Adipocyte (in vitro differentiated cells): ENCODE measurements around the gene CHCHD6.

Source experiments
- DNase-seq: peaks from one replicate; pipeline ENCODE4 v3.0.0-alpha.2; 2015; ENCODE audit warnings: low read depth
- H3K27me3 ChIP-seq: replicated peaks from 2 replicates; pipeline ENCODE4 v1.7.0; 2013; ENCODE audit warnings: mild to moderate bottlenecking, low read length, moderate library complexity; ENCODE audit not compliant: control insufficient read depth, insufficient read depth
- H3K36me3 ChIP-seq: 2 replicates; pipeline ENCODE4 v1.7.0; 2013; ENCODE audit warnings: low read length, mild to moderate bottlenecking, moderate library complexity; ENCODE audit not compliant: control insufficient read depth, insufficient read depth, severe bottlenecking
- H3K4me1 ChIP-seq: 2 replicates; pipeline ENCODE4 v1.7.0; 2013; ENCODE audit warnings: mild to moderate bottlenecking, low read length, moderate library complexity; ENCODE audit not compliant: control insufficient read depth, insufficient read depth
- H3K4me3 ChIP-seq: 2 replicates; pipeline ENCODE4 v1.7.0; 2013; ENCODE audit warnings: mild to moderate bottlenecking, low read length, moderate library complexity
- H3K9ac ChIP-seq: 2 replicates; pipeline ENCODE4 v1.7.0; 2013; ENCODE audit warnings: mild to moderate bottlenecking, low read length, moderate library complexity
- H3K9me3 ChIP-seq: 2 replicates; pipeline ENCODE4 v1.7.0; 2013; ENCODE audit warnings: mild to moderate bottlenecking, low read length, moderate library complexity; ENCODE audit not compliant: control insufficient read depth

The CHCHD6 gene

GRCh38 chr3:126893651-126894050 is 189.6 kb downstream of the CHCHD6 start:
- Histone ChIP-seq H3K9ac (no peak overlapping the region), H3K9me3 (no peaks in the 10 kb centered on the region), H3K27me3 (no peaks in the 10 kb centered on the region), H3K36me3 (no peaks in the 10 kb centered on the region), H3K4me3 (no peak overlapping the region), H3K4me1 (peaks cover 24% of the 10 kb centered on the region)
- no peak for DNase-seq

- H3K4me1 ChIP-seq: peaks cover 24% of the 10 kb centered on the region
- no peak overlapping the region for H3K9ac ChIP-seq
- DNase-seq: no peak
- no peaks in the 10 kb centered on the region for H3K27me3 ChIP-seq
- no peaks in the 10 kb centered on the region for H3K36me3 ChIP-seq
- no peaks in the 10 kb centered on the region for H3K9me3 ChIP-seq
- H3K4me3 ChIP-seq: no peak overlapping the region
These were observed 190.4 kb downstream of the CHCHD6 start for GRCh38 chr3:126894475-126894874.

DNA sequence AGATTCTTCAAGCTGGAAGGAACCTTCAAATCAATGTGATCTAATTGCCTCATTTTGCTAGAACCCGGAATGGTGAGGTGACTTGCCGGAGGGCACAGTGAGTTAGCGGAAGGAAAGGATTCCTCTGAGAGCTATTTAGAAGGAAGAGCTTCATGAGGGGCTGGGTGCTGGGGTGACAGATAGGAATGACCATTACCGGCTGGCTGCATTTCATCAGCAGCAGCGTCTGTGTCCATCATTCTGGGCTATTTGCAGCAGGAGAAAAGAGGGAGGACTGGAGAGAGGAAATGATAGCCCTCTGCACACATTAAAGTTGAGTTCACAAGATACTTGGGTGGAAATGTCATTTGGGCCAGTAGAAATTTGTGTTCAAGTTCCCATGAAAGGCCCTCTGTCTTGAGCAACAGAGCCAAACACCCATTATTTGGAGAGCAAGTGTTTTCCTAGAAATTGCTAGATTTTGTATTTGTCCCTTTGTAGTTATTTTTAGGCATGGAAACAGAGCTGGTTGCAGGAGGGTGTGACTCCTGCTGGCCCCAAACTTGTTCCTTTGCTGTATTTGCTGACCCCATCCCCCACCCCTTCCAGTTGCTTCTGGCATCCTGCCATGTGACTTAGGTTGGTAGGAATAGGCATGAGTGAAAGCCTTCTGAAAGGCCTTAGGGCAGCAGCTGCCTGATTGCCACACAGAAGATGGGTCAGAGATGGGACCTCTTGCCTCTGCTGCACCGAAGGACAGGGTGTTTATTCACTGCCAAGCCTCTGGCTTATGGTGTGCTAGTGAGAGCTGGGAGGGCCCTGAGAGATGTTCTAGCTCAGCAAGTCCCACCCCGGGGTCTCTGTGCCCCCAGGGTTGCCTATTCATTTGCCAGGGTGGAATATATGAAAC is 191.4 kb downstream of the CHCHD6 start:
- Histone ChIP-seq H3K4me3 (no peak overlapping the region), H3K27me3 (no peaks in the 10 kb centered on the region), H3K36me3 (no peaks in the 10 kb centered on the region), H3K9me3 (no peaks in the 10 kb centered on the region), H3K4me1 (peaks cover 24% of the 10 kb centered on the region), H3K9ac (no peak overlapping the region)
- DNase-seq: peak; percentile 66

- H3K9me3 ChIP-seq: no peaks in the 10 kb centered on the region
- H3K4me3 ChIP-seq: no peak overlapping the region
- H3K27me3 ChIP-seq: no peaks in the 10 kb centered on the region
- no peaks in the 10 kb centered on the region for H3K36me3 ChIP-seq
- DNase-seq: no peak
- no peak overlapping the region for H3K9ac ChIP-seq
- peaks cover 24% of the 10 kb centered on the region for H3K4me1 ChIP-seq
These were observed 192.0 kb downstream of the CHCHD6 start for GRCh38 chr3:126896067-126896441.

DNA sequence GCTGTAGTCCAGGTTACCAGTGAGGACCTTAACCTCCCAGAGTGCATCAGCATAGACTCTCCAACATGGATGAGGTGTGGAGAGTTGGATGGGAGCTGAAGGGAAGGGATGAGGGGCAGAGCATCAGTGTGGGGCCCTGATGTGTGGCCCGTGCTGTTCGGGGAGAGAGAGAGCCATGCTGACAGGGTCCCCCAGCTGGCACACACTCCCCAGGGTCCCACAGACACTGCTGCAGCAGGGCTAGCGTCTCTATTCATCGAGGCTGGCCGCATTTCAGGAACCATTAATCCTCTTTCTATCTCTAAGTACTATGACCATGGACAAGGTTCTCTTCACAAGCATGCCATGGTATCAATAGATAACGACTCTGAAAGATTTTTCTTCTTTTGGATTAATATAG is 192.9 kb downstream of the CHCHD6 start:
- no peak overlapping the region for H3K9ac ChIP-seq
- no peaks in the 10 kb centered on the region for H3K9me3 ChIP-seq
- H3K36me3 ChIP-seq: no peaks in the 10 kb centered on the region
- DNase-seq: no peak
- no peak overlapping the region for H3K4me3 ChIP-seq
- H3K27me3 ChIP-seq: no peaks in the 10 kb centered on the region
- peaks cover 24% of the 10 kb centered on the region for H3K4me1 ChIP-seq

DNA sequence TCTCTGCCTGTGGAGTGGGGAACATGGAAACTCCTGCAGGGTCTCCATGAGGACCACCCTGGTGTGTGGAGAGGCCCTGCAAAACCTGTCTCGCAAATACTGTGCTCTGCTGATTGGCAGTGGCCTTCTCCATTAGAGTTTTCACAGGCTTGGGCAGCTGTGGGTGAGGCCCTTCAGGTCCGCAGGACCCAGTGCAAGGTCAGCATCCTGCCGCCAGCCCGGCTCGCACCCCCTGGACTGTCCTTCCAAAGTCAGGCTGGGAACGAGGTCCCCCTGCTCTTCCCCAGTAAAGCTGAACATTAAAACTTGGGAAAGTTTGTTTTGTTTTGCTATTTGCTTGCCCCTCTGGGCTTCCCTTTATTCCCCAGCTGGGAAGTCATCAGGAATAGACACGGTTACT is 193.9 kb downstream of the CHCHD6 start:
- DNase-seq: no peak
- H3K36me3 ChIP-seq: no peaks in the 10 kb centered on the region
- no peak overlapping the region for H3K9ac ChIP-seq
- H3K27me3 ChIP-seq: no peaks in the 10 kb centered on the region
- no peak overlapping the region for H3K4me3 ChIP-seq
- H3K9me3 ChIP-seq: no peaks in the 10 kb centered on the region
- H3K4me1 ChIP-seq: peaks cover 24% of the 10 kb centered on the region

GRCh38 chr3:126900859-126901540 is 197.0 kb downstream of the CHCHD6 start:
- no peak overlapping the region for H3K9ac ChIP-seq
- H3K27me3 ChIP-seq: no peaks in the 10 kb centered on the region
- no peaks in the 10 kb centered on the region for H3K36me3 ChIP-seq
- DNase-seq: no peak
- H3K4me1 ChIP-seq: peaks cover 7% of the 10 kb centered on the region
- H3K4me3 ChIP-seq: no peak overlapping the region
- H3K9me3 ChIP-seq: no peaks in the 10 kb centered on the region

DNA sequence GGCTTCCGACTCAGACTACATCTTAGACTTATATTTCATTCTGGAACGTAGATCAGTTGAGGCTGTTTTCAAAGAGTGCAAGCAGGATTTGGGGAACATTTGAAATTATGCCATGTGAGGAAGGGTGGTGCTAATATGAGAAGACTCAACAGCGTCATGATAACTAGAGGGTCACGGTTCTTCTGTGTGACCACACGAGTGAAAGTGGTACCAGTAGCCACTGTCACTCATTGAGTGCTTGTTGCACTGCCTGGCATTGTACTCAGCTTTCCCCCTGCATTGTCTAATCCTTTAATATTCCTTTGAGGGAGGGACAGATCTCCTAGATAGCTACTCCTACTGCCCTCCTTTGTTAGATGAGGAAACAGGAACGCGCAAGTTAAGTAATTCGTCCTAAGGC is 197.6 kb downstream of the CHCHD6 start:
- H3K9me3 ChIP-seq: no peaks in the 10 kb centered on the region
- H3K27me3 ChIP-seq: no peaks in the 10 kb centered on the region
- DNase-seq: no peak
- H3K4me1 ChIP-seq: peaks cover 1% of the 10 kb centered on the region
- no peak overlapping the region for H3K4me3 ChIP-seq
- no peaks in the 10 kb centered on the region for H3K36me3 ChIP-seq
- H3K9ac ChIP-seq: no peak overlapping the region

DNA sequence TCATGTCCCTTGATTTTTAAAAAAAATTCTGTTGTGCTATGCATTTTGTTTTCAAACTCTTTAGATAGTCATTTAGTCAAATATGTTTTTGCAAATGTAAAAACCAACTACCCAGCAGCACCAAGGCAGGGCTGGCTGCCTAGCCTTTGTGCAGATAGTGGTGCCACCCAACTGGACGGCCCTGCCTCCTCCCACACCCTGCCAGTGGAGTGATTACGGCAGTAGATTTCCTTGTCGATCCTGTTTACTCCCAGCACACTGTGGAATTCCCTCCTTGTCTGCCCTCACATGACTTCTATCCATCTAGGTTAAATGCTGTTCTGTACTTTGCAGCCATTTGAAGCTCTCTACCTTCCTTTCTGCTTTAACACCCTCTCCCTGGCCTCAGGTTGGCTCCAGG is 199.5 kb downstream of the CHCHD6 start:
- DNase-seq: no peak
- Histone ChIP-seq H3K4me3 (no peak overlapping the region), H3K27me3 (no peaks in the 10 kb centered on the region), H3K4me1 (no peaks in the 10 kb centered on the region), H3K9me3 (no peaks in the 10 kb centered on the region), H3K36me3 (no peaks in the 10 kb centered on the region), H3K9ac (no peak overlapping the region)

DNA sequence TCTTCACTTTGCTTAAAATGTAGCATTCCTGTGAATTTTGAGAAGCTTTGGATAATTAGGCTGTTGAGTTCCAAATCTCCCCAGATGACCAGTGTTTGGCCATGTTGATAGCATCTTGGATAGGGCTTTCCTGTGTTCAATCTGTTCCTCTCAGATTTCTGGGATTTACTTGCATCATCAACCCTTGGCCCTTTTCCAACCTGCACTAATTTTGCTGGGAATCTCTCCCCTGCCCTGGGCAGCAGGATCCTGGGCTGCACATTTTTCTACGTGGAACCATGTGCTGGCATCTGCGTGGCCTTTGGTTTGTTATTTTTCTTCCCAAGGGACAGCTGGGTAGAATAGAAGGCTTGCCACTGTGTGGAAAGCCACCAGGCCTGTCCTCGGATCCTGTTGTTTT is 203.5 kb downstream of the CHCHD6 start:
- Histone ChIP-seq H3K9ac (no peak overlapping the region), H3K4me3 (no peak overlapping the region), H3K27me3 (no peaks in the 10 kb centered on the region), H3K9me3 (no peaks in the 10 kb centered on the region), H3K36me3 (no peaks in the 10 kb centered on the region), H3K4me1 (peaks cover 11% of the 10 kb centered on the region)
- peak; percentile 46 for DNase-seq

- Histone ChIP-seq H3K36me3 (no peaks in the 10 kb centered on the region), H3K4me3 (no peak overlapping the region), H3K27me3 (no peaks in the 10 kb centered on the region), H3K4me1 (peaks cover 11% of the 10 kb centered on the region), H3K9me3 (no peaks in the 10 kb centered on the region), H3K9ac (no peak overlapping the region)
- no peak for DNase-seq
These were observed 204.8 kb downstream of the CHCHD6 start for GRCh38 chr3:126908752-126909275.
